ENCODE results near the gene KCNG2. TPM values are rescaled to one million over a fixed set of nuclear protein-coding genes. Genes with fewer than 3 reads are reported as not detected.

Gene KCNG2
- total RNA-seq, 4 donors from 2014 or later, result 0.44 TPM; not detected in 3

DNA sequence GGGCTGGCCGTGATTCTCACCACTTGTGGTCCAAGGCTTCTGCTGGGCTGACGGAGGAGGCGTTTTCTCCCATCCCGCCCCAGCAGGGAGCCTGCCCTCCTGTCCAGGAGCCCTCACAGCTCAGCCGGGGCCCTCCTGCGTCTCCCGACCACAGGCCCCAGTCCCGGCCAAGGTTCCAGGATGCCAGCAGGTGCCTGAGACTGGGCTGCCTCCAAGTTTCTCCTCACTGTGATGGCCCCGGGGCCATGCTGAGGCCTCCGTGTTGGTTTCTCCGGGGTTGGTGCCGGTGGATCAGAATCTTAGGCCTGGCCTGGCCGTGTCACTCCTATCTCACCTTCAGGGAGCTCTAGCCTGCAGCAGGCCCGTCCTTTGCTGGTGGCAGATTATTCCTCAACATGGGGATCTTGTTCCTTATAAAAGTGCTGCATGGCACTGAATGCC lies 5.9 kb downstream of the KCNG2 start:
- TF ChIP-seq, protein P1, sequence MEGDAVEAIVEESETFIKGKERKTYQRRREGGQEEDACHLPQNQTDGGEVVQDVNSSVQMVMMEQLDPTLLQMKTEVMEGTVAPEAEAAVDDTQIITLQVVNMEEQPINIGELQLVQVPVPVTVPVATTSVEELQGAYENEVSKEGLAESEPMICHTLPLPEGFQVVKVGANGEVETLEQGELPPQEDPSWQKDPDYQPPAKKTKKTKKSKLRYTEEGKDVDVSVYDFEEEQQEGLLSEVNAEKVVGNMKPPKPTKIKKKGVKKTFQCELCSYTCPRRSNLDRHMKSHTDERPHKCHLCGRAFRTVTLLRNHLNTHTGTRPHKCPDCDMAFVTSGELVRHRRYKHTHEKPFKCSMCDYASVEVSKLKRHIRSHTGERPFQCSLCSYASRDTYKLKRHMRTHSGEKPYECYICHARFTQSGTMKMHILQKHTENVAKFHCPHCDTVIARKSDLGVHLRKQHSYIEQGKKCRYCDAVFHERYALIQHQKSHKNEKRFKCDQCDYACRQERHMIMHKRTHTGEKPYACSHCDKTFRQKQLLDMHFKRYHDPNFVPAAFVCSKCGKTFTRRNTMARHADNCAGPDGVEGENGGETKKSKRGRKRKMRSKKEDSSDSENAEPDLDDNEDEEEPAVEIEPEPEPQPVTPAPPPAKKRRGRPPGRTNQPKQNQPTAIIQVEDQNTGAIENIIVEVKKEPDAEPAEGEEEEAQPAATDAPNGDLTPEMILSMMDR (IDR thresholded peaks at IDR 0.05; ENCODE audit: low read depth), result no peak

DNA sequence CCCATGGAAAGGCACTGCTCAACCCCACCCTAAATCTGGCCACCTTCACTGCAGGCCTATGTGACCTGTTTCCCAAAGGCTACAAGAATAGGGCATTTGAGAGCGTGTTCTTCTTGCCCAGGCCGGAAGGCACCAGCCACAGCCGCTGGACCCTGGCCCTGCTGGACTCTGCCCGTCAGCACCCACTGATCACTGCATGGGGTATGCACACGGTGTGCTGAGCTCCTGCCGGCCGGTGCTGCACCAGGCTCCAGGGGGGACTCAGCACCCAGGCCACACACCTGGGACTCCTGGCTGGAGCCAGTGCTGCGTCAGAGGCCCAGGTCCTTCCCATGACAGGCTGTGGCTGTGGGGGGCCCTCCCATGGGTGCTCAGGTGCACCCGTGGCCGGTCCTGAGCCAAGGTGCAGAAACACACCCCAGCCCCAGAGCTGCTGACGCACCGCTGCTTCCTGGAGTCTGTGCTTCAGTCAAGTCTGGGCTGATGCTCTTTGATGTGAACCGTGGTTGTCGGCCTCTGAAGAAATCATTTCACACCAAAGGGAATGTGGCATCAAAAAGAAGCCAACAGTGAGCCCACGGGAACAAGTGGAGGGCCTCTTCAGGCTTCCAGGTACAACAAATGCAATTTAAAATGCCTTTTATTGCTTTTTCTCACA lies 6.5 kb downstream of the KCNG2 start:
- TF ChIP-seq, protein P1 (IDR thresholded peaks at IDR 0.05; ENCODE audit: low read depth), result no peak

DNA sequence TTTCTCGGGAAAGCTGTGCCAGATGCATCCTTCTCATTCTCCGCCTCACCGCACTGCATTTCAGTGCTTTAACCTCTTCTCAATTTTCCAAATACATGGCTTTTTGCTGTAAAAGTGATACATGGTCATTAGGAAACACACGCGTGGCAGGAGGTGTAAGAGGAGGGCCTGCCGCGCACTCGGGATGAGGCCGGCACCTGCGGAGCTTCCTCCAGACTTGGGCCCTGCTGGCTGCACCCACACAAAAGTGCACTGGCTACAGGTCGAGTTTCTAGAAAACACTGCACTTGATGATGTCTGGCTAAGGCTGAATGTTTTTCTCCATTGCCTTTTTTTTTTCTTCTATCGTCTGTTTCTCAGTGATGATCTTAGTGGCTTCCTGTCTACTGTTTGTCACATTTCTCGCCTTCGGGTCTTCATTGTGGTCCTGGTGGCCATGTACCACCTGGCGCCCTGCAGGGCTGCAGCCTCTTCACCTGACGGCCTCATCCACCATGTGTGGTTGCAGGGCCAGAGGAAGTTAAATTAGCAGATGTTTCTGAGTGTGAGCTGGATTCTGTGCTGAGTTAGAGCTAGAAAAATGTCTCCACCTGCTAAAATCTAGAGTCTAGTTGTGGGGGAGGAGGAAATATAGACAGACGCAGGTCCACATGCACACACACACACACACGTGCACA lies 7.6 kb downstream of the KCNG2 start:
- TF ChIP-seq, protein P1 (IDR thresholded peaks at IDR 0.05; ENCODE audit: low read depth), result no peak

DNA sequence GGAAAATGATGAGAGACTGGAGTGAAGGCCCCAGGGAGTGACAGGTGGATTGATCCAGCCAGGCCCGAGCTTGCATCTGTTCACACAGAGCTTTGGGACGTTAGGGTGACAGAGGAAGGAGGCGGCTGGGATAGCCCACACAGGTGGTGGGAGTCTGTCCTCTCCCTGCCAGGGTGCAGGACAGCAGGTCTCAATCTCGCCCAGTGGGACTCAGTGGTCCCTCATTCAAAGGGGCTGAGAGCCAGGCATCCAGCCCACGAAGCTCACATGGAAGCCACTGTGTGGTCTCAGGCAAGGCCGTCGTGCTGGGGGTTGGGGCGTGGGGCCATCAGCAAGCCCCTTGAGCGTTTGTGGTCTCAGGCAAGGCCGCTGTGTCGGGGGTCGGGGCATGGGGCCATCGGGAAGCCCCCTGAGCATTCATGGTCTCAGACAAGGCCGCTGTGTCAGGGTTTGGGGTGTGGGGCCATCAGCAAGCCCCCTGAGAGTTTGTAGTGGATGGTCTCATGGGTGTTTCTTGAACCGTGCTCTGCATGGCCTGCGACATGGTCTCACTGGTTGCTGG lies 8.3 kb downstream of the KCNG2 start:
- TF ChIP-seq, protein P1 (IDR thresholded peaks at IDR 0.05; ENCODE audit: low read depth), result no peak

DNA sequence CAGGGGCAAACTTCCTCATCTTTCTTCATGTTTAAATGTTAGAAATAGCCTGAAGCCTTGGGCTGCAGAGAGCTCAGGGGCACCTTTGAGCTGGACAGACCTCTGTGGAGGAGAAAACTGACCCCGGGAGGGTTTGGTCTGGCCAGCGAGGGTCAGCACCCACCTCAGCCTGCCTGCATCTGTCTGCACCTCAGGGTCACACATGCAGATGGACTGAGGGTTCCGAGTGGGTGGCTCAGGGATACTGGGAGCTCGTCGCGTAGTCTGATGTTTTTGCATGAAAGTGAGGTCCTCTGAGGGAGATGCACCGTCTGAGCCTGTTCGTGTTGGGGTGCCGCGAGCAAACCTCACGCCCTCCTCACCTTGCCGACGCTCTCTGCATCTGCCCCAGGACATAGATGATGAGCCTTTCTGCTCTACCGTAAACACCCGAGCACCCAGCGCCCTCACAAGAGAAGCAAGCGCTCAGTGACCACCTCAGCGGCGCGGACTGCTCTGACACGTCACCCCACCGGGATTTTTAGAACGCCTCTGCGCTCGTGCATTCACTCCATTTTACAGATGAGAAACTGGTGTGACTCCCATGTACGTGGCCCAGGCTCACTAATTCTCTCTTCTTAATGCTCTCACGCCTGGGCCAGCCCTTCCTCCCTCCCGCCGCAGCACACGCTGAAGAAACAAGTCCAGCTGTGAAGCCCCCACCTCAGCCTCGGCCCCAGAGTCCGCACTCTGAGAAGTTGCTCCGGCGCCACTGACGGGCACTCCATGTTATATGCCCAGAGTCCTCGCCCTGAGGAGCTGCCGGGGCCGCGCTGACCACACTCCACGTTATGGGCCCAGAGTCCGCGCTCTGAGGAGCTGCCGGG lies 9.5 kb downstream of the KCNG2 start:
- TF ChIP-seq, protein P1 (IDR thresholded peaks at IDR 0.05; ENCODE audit: low read depth), result no peak

DNA sequence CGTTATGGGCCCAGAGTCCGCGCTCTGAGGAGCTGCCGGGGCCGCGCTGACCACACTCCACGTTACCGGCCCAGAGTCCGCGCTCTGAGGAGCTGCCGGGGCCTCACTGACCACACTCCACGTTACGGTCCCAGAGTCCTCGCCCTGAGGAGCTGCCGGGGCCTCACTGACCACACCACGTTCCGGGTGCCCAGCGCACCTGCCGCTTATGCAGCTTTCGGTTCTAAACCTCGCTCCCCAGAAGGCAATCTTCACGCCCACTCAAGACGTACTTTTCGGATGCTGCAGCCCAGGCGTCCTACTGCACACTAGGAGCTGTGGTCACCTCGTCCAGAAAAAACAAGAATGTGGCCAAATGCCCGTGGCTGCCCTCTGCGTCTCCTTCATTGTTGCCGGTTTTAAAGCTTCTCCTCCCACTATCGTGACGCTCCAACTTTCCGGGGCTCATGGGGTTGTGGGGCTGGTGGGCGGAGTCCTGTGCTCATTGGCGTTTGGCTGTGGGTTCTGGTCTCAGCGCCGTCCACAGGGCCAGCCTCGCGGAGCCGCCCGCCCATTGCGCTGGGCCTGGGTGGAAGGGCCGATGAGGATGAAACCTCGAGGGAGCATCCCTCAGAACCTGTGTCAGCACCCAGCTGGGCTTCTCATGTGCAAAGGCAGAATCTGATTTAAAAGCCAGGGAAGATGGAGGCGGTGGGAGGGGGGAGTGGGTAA lies 11.9 kb downstream of the KCNG2 start:
- TF ChIP-seq, protein P1 (IDR thresholded peaks at IDR 0.05; ENCODE audit: low read depth), result no peak
